NK-92 (cell line): Measurements from ENCODE around the gene DAB1.

Source experiments
- DNase-seq: peaks from one replicate; lab custom pipeline; 2025; ENCODE audit not compliant: unreplicated experiment; lab: John Stamatoyannopoulos, UW

Gene DAB1

GRCh38 chr1:57129865-57130264 is 294.0 kb downstream of the DAB1 start:
- no peak for DNase-seq

GRCh38 chr1:57127976-57128375 is 295.9 kb downstream of the DAB1 start:
- DNase-seq, result no peak

GRCh38 chr1:57124768-57125446 is 299.0 kb downstream of the DAB1 start:
- no peak for DNase-seq

- no peak for DNase-seq
Measured at GRCh38 chr1:57124170-57124569, 299.7 kb downstream of the DAB1 start.

GRCh38 chr1:57122031-57122430 is 301.8 kb downstream of the DAB1 start:
- DNase-seq, result no peak

GRCh38 chr1:57118948-57119603 is 304.8 kb downstream of the DAB1 start:
- no peak for DNase-seq

- no peak for DNase-seq
Measured at GRCh38 chr1:57117753-57118152, 306.1 kb downstream of the DAB1 start.

GRCh38 chr1:57116871-57117270 is 307.0 kb downstream of the DAB1 start:
- DNase-seq, result no peak

GRCh38 chr1:57115030-57115614 is 308.7 kb downstream of the DAB1 start:
- no peak for DNase-seq

- DNase-seq, result no peak
Measured at GRCh38 chr1:57112148-57112547, 311.7 kb downstream of the DAB1 start.

GRCh38 chr1:57111175-57111574 is 312.7 kb downstream of the DAB1 start:
- DNase-seq, result no peak

- DNase-seq, result no peak
Measured at GRCh38 chr1:57109883-57110282, 314.0 kb downstream of the DAB1 start.

GRCh38 chr1:57109247-57109646 is 314.6 kb downstream of the DAB1 start:
- no peak for DNase-seq

- DNase-seq, result no peak
Measured at GRCh38 chr1:57106296-57106695, 317.6 kb downstream of the DAB1 start.

- DNase-seq, result no peak
Measured at GRCh38 chr1:57102561-57103326, 321.1 kb downstream of the DAB1 start.

- DNase-seq, result no peak
Measured at GRCh38 chr1:57101209-57101608, 322.7 kb downstream of the DAB1 start.

GRCh38 chr1:57094749-57095148 is 329.1 kb downstream of the DAB1 start:
- no peak for DNase-seq

- no peak for DNase-seq
Measured at GRCh38 chr1:57093122-57093521, 330.7 kb downstream of the DAB1 start.

- no peak for DNase-seq
Measured at GRCh38 chr1:57091642-57092041, 332.2 kb downstream of the DAB1 start.

- no peak for DNase-seq
Measured at GRCh38 chr1:57089855-57090254, 334.0 kb downstream of the DAB1 start.

- DNase-seq, result no peak
Measured at GRCh38 chr1:57089221-57089620, 334.6 kb downstream of the DAB1 start.

GRCh38 chr1:57088653-57089052 is 335.2 kb downstream of the DAB1 start:
- DNase-seq, result no peak
